Astrocyte (in vitro differentiated cells and primary cell): ENCODE results near the gene CARS2.

Experiments
- EZH2 ChIP-seq: IDR thresholded peaks from 2 replicates; pipeline ENCODE4 v1.6.1; 2012; ENCODE audit warnings: mild to moderate bottlenecking, low read length, inconsistent platforms; ENCODE audit not compliant: insufficient read depth
- TF ChIP-seq, protein P1 (sequence below): IDR thresholded peaks from 2 replicates; pipeline ENCODE4 v1.5.1; 2011; ENCODE audit warnings: low read depth, mild to moderate bottlenecking, inconsistent platforms, low read length, moderate library complexity; ENCODE audit not compliant: insufficient read depth

- TF ChIP-seq, protein P1, sequence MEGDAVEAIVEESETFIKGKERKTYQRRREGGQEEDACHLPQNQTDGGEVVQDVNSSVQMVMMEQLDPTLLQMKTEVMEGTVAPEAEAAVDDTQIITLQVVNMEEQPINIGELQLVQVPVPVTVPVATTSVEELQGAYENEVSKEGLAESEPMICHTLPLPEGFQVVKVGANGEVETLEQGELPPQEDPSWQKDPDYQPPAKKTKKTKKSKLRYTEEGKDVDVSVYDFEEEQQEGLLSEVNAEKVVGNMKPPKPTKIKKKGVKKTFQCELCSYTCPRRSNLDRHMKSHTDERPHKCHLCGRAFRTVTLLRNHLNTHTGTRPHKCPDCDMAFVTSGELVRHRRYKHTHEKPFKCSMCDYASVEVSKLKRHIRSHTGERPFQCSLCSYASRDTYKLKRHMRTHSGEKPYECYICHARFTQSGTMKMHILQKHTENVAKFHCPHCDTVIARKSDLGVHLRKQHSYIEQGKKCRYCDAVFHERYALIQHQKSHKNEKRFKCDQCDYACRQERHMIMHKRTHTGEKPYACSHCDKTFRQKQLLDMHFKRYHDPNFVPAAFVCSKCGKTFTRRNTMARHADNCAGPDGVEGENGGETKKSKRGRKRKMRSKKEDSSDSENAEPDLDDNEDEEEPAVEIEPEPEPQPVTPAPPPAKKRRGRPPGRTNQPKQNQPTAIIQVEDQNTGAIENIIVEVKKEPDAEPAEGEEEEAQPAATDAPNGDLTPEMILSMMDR, result no peak
- no peak for TF ChIP-seq EZH2
These were observed 104.9 kb downstream of the CARS2 start for GRCh38 chr13:110600980-110601379.
